ENCODE results near the gene TMPRSS13. TPM values are rescaled to one million over a fixed set of nuclear protein-coding genes. Genes with fewer than 3 reads are reported as not detected.

The TMPRSS13 gene
- total RNA-seq, 1 experiment from 2014 or later = 0.50 TPM

DNA sequence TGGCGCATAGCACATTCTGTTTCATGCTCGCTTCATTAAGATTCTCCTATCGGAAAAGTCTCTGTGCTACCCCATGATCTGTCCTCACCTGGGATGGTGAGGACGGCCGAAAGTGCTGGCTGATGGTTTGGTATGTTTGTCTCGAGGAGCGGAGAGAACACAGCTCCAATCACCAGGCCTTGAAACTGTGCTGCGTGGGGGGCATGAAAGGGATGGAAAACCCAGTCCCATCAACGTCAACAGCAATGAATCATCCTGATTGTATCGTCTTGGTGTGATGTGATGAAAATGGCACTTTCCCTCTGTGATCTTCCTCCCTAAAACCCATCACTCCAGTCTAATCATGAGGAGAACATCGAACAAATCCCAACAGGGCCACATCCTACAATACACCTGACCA lies 61.1 kb downstream of the TMPRSS13 start:
- Histone ChIP-seq H3K9ac (ENCODE audit: extremely low read depth, insufficient read length, low read length) (no peak overlapping the region), H2BK15ac (ENCODE audit: low read depth, low read length) (no peak overlapping the region), H3K23me2 (ENCODE audit: insufficient read length, low read depth, low read length, poor library complexity, severe bottlenecking) (no peaks in the 10 kb centered on the region), H3K9me3 (ENCODE audit: control insufficient read depth, low read depth, low read length) (no peaks in the 10 kb centered on the region), H4K5ac (ENCODE audit: insufficient read length, low read depth, low read length) (no peak overlapping the region), H2AK5ac (ENCODE audit: insufficient read length, low read length) (no peak overlapping the region), H2AFZ (ENCODE audit: low read length) (no peak overlapping the region), H3K79me1 (ENCODE audit: insufficient read depth, low read depth, low read length, poor library complexity, severe bottlenecking) (no peaks in the 10 kb centered on the region), H3T11ph (ENCODE audit: low read length) (no peak overlapping the region), H4K91ac (ENCODE audit: insufficient read length, low read depth, low read length) (no peak overlapping the region), H4K20me1 (ENCODE audit: control insufficient read depth, insufficient read depth, insufficient read length) (no peaks in the 10 kb centered on the region), H3K14ac (ENCODE audit: insufficient read depth, low read length) (no peak overlapping the region), H3K4ac (ENCODE audit: low read depth, low read length) (no peak overlapping the region), H4K8ac (replicated peaks; ENCODE audit: insufficient read length, low read depth, low read length) (no peak overlapping the region), H2BK20ac (ENCODE audit: low read depth, low read length, poor library complexity, severe bottlenecking) (no peak overlapping the region), H3K4me2 (ENCODE audit: insufficient read depth, insufficient read length, low read length) (no peak overlapping the region), H2BK5ac (ENCODE audit: insufficient read length, low read length) (no peak overlapping the region), H2BK120ac (ENCODE audit: low read depth, low read length, poor library complexity, severe bottlenecking) (no peak overlapping the region), H3K56ac (ENCODE audit: insufficient read length, low read depth, low read length) (no peak overlapping the region), H3K18ac (ENCODE audit: insufficient read length, low read depth, low read length) (no peak overlapping the region), H3K27ac (ENCODE audit: insufficient read length, low read depth, low read length) (no peak overlapping the region), H3K4me1 (ENCODE audit: insufficient read depth, low read length) (peaks cover 4% of the 10 kb centered on the region; the same call in 1 of the 2 replicates), H3K23ac (ENCODE audit: insufficient read length, low read depth, low read length) (no peak overlapping the region), H3K27me3 (ENCODE audit: insufficient read depth, low read length) (no peaks in the 10 kb centered on the region), H3K79me2 (ENCODE audit: insufficient read depth, low read length) (no peaks in the 10 kb centered on the region), H2BK12ac (ENCODE audit: insufficient read length, low read depth, low read length) (no peak overlapping the region)
- H3K9me3 Mint-ChIP-seq = no peaks in the 10 kb centered on the region
- H3K4me3 Mint-ChIP-seq = no peak overlapping the region; a peak in 1 of 5 replicates
- no CpG with 5 or more reads among the region's 11 CpGs for WGBS (ENCODE audit: extremely low coverage, insufficient read length, low lambda C conversion rate)
- peaks cover 16% of the 10 kb centered on the region for H3K27me3 Mint-ChIP-seq (ENCODE audit: low read depth)
- no peak for DNase-seq
- H3K27ac Mint-ChIP-seq = no peak overlapping the region
- TF ChIP-seq, protein P1, sequence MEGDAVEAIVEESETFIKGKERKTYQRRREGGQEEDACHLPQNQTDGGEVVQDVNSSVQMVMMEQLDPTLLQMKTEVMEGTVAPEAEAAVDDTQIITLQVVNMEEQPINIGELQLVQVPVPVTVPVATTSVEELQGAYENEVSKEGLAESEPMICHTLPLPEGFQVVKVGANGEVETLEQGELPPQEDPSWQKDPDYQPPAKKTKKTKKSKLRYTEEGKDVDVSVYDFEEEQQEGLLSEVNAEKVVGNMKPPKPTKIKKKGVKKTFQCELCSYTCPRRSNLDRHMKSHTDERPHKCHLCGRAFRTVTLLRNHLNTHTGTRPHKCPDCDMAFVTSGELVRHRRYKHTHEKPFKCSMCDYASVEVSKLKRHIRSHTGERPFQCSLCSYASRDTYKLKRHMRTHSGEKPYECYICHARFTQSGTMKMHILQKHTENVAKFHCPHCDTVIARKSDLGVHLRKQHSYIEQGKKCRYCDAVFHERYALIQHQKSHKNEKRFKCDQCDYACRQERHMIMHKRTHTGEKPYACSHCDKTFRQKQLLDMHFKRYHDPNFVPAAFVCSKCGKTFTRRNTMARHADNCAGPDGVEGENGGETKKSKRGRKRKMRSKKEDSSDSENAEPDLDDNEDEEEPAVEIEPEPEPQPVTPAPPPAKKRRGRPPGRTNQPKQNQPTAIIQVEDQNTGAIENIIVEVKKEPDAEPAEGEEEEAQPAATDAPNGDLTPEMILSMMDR (conservative IDR thresholded peaks at IDR 0.05) = no peak
- 0 out of 7 replicates have a peak, but pooled peaks cover 0 to 3% (median 0%) of the 10 kb centered on the region in 3 experiments for H3K36me3 Mint-ChIP-seq (ENCODE audit: insufficient read depth in 1 of 3, low read depth in 3 of 3)
- H3K4me1 Mint-ChIP-seq = peaks cover 27 to 46% of the 10 kb centered on the region in 2 experiments
